K562 (cell line): ENCODE results near the gene ADARB2. TPM values are rescaled to one million over a fixed set of nuclear protein-coding genes. Genes with fewer than 3 reads are reported as not detected.

Experiments used
- ATAC-seq: fragments of 200-7000 bp; cut with Tn5 transposase; 3 replicates; pipeline ENCODE4 v1.9.1; 2020; ENCODE audit warnings: moderate library complexity
- BruUV-seq: library from RNA; stranded (reverse); fragments of 400-500 nt; replicated peaks from 2 replicates; lab custom pipeline; 2021; lab: Mats Ljungman, UMichigan
- CTCF ChIA-PET: fragments of 300-600 bp; formaldehyde crosslinking; extraction: SDS; loops from one replicate; lab custom pipeline; 2021; ENCODE audit warnings: low intra/inter-chr PET ratio; lab: Yijun Ruan, JAX
- POLR2A ChIA-PET: fragments of 300-600, 350-650 bp; sonication (Branson Sonifier 250); formaldehyde crosslinking; extraction: SDS; loops from one replicate; lab custom pipeline; 2021; ENCODE audit warnings: antibody characterized with exemption, inconsistent platforms; lab: Yijun Ruan, JAX
- DNase-seq, 4 experiments: peaks; one replicate each; pipeline versions ENCODE4 v3.0.0 to v3.0.0-alpha.2; 2011 to 2018; ENCODE audit warnings: low spot score in 3 of 4, mixed read lengths in 3 of 4; ENCODE audit errors: extremely low read depth in 1 of 4
- FAIRE-seq: peaks from 2 replicates; lab custom pipeline; 2011; peaks lifted over from hg19 to GRCh38; lab: Jason Lieb, UNC
- H2AFZ ChIP-seq: 2 replicates; pipeline ENCODE4 v1.6.0; 2011; ENCODE audit warnings: low read depth, low read length, control low read depth, inconsistent platforms
- H3K27ac ChIP-seq: fragments of 200-600 bp; 3 replicates; pipeline ENCODE4 v1.8.0; 2011; ENCODE audit warnings: low read depth, mild to moderate bottlenecking, control low read depth, inconsistent platforms, low read length, moderate library complexity, mixed read lengths; ENCODE audit errors: extremely low read depth
- H3K27me3 ChIP-seq, 2 experiments: fragments of 300-600 bp in 1 of 2; 2 replicates in 1 of 2; 3 replicates in 1 of 2; pipeline versions ENCODE4 v1.6.0 to v1.8.0; 2011; ENCODE audit warnings: inconsistent platforms in 2 of 2, low read length in 2 of 2, mild to moderate bottlenecking in 1 of 2, mixed read lengths in 1 of 2, moderate library complexity in 1 of 2; ENCODE audit not compliant: control insufficient read depth in 2 of 2, insufficient read depth in 2 of 2
- H3K36me3 ChIP-seq: fragments of 300-600 bp; 3 replicates; pipeline ENCODE4 v1.8.0; 2011; ENCODE audit warnings: mild to moderate bottlenecking, low read length, inconsistent platforms; ENCODE audit not compliant: control insufficient read depth, insufficient read depth
- H3K4me1 ChIP-seq, 2 experiments: fragments of 200-600 bp in 1 of 2; replicated peaks in 1 of 2; 2 replicates in 1 of 2; 3 replicates in 1 of 2; pipeline versions ENCODE4 v1.5.1 to v1.8.0; 2011; ENCODE audit warnings: inconsistent platforms in 2 of 2, low read length in 2 of 2, mild to moderate bottlenecking in 1 of 2, mixed read lengths in 1 of 2, moderate library complexity in 1 of 2; ENCODE audit not compliant: control insufficient read depth in 2 of 2, insufficient read depth in 2 of 2
- H3K4me2 ChIP-seq: 2 replicates; pipeline ENCODE4 v1.6.1; 2011; ENCODE audit warnings: low read length, control low read depth, inconsistent platforms, mixed read lengths; ENCODE audit not compliant: insufficient read depth
- H3K4me3 ChIP-seq: fragments of 200-600 bp; sonication (generic), shearing (Covaris generic); 2 replicates; pipeline ENCODE4 v1.5.1; 2016; ENCODE audit warnings: control low read depth, inconsistent platforms
- H3K79me2 ChIP-seq: fragments of 200-600 bp; 3 replicates; pipeline ENCODE4 v1.8.0; 2011; ENCODE audit warnings: low read length, inconsistent platforms; ENCODE audit not compliant: control insufficient read depth, insufficient read depth
- H3K9ac ChIP-seq, 2 experiments: 2 replicates each; pipeline versions ENCODE4 v1.6.0 to v1.6.1; 2011; ENCODE audit warnings: low read depth in 2 of 2, low read length in 2 of 2, control low read depth in 1 of 2, inconsistent platforms in 1 of 2, mild to moderate bottlenecking in 1 of 2, mixed read lengths in 1 of 2; ENCODE audit not compliant: insufficient read depth in 1 of 2
- H3K9me1 ChIP-seq: one replicate; pipeline ENCODE4 v1.6.0; 2011; ENCODE audit warnings: inconsistent platforms, mild to moderate bottlenecking, low read length, moderate library complexity; ENCODE audit not compliant: control insufficient read depth, insufficient read depth
- H3K9me3 ChIP-seq: replicated peaks from 2 replicates; pipeline ENCODE4 v1.5.1; 2011; ENCODE audit warnings: low read depth, low read length, inconsistent platforms; ENCODE audit not compliant: control insufficient read depth, insufficient read depth
- H4K20me1 ChIP-seq: replicated peaks from 2 replicates; pipeline ENCODE4 v1.6.1; 2011; ENCODE audit warnings: low read length, inconsistent platforms, mixed read lengths; ENCODE audit not compliant: control insufficient read depth, insufficient read depth
- ELF2 ChIP-seq: fragments of 250-450 bp; sonication (Bioruptor Pico); IDR thresholded peaks from 2 replicates; pipeline ENCODE4 v1.5.0; 2021; ENCODE audit warnings: mild to moderate bottlenecking
- ETV1 ChIP-seq: fragments of 450-650 bp; conservative IDR thresholded peaks from 2 replicates; pipeline ENCODE4 v1.6.1; 2016; ENCODE audit warnings: missing genetic modification characterization, control low read depth, low read depth, missing compliant biosample characterization
- FOXJ3 ChIP-seq: sonication (generic); formaldehyde crosslinking; IDR thresholded peaks from 2 replicates; pipeline ENCODE4 v1.4.0; 2020; ENCODE audit warnings: mild to moderate bottlenecking, missing genetic modification reagents
- KAT8 ChIP-seq: fragments of 450-650 bp; IDR thresholded peaks from 2 replicates; pipeline ENCODE4 v1.6.1; 2016; ENCODE audit warnings: low read depth, mild to moderate bottlenecking
- MAFK ChIP-seq: IDR thresholded peaks from 2 replicates; pipeline ENCODE4 v1.6.1; 2011; ENCODE audit warnings: low read length, improper control_type of control experiment
- NFATC3 ChIP-seq: fragments of 450-650 bp; IDR thresholded peaks from 2 replicates; pipeline ENCODE4 v1.6.1; 2017; ENCODE audit warnings: mild to moderate bottlenecking
- NR3C1 ChIP-seq: sonication (generic); formaldehyde crosslinking; IDR thresholded peaks from 2 replicates; pipeline ENCODE4 v1.8.1; 2022; ENCODE audit warnings: missing genetic modification reagents
- PKNOX1 ChIP-seq: fragments of 450-650 bp; IDR thresholded peaks from 2 replicates; pipeline ENCODE4 v1.6.1; 2016
- PYGO2 ChIP-seq: fragments of 450-650 bp; IDR thresholded peaks from 2 replicates; pipeline ENCODE4 v1.6.1; 2016; ENCODE audit warnings: mild to moderate bottlenecking, missing genetic modification characterization, moderate library complexity, missing compliant biosample characterization
- SP2 ChIP-seq: IDR thresholded peaks from 2 replicates; pipeline ENCODE4 v1.6.1; 2011; ENCODE audit warnings: mild to moderate bottlenecking, low read depth, low read length, moderate library complexity; ENCODE audit not compliant: poor library complexity, severe bottlenecking; ENCODE audit errors: extremely low read depth
- STAT5A ChIP-seq: IDR thresholded peaks from 2 replicates; pipeline ENCODE4 v1.6.1; 2012; ENCODE audit warnings: low read length, inconsistent platforms, borderline replicate concordance
- ZNF274 ChIP-seq: IDR thresholded peaks from 2 replicates; pipeline ENCODE4 v1.6.1; 2011; ENCODE audit warnings: low read depth, mild to moderate bottlenecking, low read length, moderate library complexity, borderline replicate concordance
- ZNF395 ChIP-seq: fragments of 200-800 bp; sonication (Bioruptor generic); IDR thresholded peaks from 2 replicates; pipeline ENCODE4 v1.6.1; 2017; ENCODE audit warnings: missing genetic modification characterization, missing compliant biosample characterization
- ZNF445 ChIP-seq: fragments of 250-450 bp; sonication (Bioruptor Pico); IDR thresholded peaks from 2 replicates; pipeline ENCODE4 v1.4.0; 2020; ENCODE audit warnings: low read depth, mild to moderate bottlenecking, moderate library complexity
- WGBS: fragments of 100-300 bp; shearing (Covaris generic); methylation state at CpG from one replicate; pipeline ENCODE4 v1.1.6; 2016; ENCODE audit warnings: low coverage, mixed read lengths; ENCODE audit not compliant: insufficient coverage; ENCODE audit errors: missing lambda C conversion rate; 5-methylcytosine and 5-hydroxymethylcytosine counted together
- in situ Hi-C: fragments of 300-500 bp; cut with MboI; formaldehyde crosslinking; loops from 4 replicates; pipeline ENCODE4 v1.15.0; 2018; ENCODE audit warnings: inconsistent platforms, mixed read lengths
- intact Hi-C: fragments of 100-400 bp; cut with micrococcal nuclease; formaldehyde crosslinking; loops from 2 replicates; pipeline ENCODE4 v1.14.2; 2022
- polyA plus RNA-seq, 8 experiments: library from polyadenylated mRNA; depleted of rRNA in 4 of 8; stranded (reverse) in 5 of 8; unstranded in 3 of 8; fragments of >200 nt; fragmentation: Nextera tagmentation in 2 of 8; fragmentation: Illumina TruSeq in 1 of 8; extraction: Ambion mirVana in 2 of 8; extraction: Trizol in 1 of 8; gene quantifications; 2 replicates each; pipeline versions ENCODE4 v1.2.1 to v1.2.3, GENCODE V29; 2011 to 2014; ENCODE audit warnings: inconsistent platforms in 1 of 8, missing spikeins in 1 of 8
- total RNA-seq, 7 experiments: library from RNA; depleted of rRNA in 6 of 7; stranded (reverse); fragments of >200 nt in 6 of 7; fragmentation: Illumina TruSeq in 2 of 7; extraction: Trizol in 2 of 7; gene quantifications; 2 replicates each; pipeline versions ENCODE4 v1.2.1 to v1.2.3, GENCODE V29; 2011 to 2021; ENCODE audit warnings: low replicate concordance in 1 of 7
- TF ChIP-seq, protein P1 (sequence below): fragments of 450-650 bp; IDR thresholded peaks from 2 replicates; pipeline ENCODE4 v1.6.1; 2016; ENCODE audit warnings: antibody characterized with exemption
- TF ChIP-seq, protein P2 (sequence below): sonication (generic); formaldehyde crosslinking; IDR thresholded peaks from 2 replicates; pipeline ENCODE4 v1.8.0; 2023; ENCODE audit warnings: mild to moderate bottlenecking, missing genetic modification reagents

The ADARB2 gene
- total and polyA plus RNA-seq, 9 of the 15 experiments (the other 6 are each of a cell fraction or from before 2014, with no cell fraction given), result not detected

DNA sequence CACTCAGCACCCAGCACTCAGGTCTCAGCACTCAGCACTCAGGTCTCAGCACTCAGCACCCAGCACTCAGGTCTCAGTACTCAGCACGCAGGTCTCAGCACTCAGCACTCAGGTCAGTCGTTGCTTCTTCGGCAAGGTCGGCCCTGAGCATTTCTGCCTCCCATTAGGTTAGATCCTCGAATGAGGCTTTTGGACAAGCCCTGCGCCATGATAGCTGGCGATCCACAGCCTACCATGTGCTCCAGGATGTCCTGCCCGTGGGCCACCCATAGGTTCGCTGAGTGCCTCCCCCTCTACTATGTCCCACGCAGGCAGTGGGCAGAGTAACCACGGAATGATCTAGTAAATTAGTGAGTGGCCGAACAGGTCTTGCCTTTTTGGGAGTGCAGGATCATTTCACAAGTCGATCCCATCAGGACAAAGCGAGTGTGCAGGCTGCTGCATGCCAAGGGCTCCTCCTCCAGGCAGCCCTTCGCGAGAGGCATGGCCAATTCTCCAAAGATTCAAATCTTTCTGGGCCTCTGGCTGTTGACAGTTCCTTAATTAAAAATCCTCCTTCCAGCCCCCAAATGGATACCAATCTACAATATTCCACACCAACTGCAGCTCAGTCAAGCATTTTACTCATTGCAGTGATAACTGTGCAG, 206.3 kb downstream of the ADARB2 start:
- H3K9me3 ChIP-seq, result no peaks in the 10 kb centered on the region
- no peak for ATAC-seq
- no peak overlapping the region for H2AFZ ChIP-seq
- peaks cover 5% of the 10 kb centered on the region; the same call in 1 of the 2 replicates for H4K20me1 ChIP-seq
- in situ Hi-C loops, result no loop called here
- intact Hi-C loops, result no loop called here
- no peak for FAIRE-seq
- CTCF ChIA-PET, result no interaction called here
- TF ChIP-seq PYGO2 (tag) (no peak), STAT5A (no peak), MAFK (no peak), ELF2 (CRISPR knock-in tag) (no peak), SP2 (no peak), KAT8 (no peak), NR3C1 (no peak), ZNF395 (CRISPR knock-in tag) (no peak), ZNF445 (CRISPR knock-in tag) (no peak), ZNF274 (no peak), FOXJ3 (CRISPR knock-in tag) (no peak), NFATC3 (no peak), ETV1 (tag) (no peak), PKNOX1 (no peak)
- TF ChIP-seq, protein P1, sequence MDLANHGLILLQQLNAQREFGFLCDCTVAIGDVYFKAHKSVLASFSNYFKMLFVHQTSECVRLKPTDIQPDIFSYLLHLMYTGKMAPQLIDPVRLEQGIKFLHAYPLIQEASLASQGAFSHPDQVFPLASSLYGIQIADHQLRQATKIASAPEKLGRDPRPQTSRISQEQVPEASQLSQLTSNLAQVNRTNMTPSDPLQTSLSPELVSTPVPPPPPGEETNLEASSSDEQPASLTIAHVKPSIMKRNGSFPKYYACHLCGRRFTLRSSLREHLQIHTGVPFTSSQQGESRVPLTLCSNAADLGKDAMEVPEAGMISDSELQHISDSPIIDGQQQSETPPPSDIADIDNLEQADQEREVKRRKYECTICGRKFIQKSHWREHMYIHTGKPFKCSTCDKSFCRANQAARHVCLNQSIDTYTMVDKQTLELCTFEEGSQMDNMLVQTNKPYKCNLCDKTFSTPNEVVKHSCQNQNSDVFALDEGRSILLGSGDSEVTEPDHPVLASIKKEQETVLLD, result no peak
- TF ChIP-seq, protein P2, sequence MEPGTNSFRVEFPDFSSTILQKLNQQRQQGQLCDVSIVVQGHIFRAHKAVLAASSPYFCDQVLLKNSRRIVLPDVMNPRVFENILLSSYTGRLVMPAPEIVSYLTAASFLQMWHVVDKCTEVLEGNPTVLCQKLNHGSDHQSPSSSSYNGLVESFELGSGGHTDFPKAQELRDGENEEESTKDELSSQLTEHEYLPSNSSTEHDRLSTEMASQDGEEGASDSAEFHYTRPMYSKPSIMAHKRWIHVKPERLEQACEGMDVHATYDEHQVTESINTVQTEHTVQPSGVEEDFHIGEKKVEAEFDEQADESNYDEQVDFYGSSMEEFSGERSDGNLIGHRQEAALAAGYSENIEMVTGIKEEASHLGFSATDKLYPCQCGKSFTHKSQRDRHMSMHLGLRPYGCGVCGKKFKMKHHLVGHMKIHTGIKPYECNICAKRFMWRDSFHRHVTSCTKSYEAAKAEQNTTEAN, result no peak
- H3K27ac ChIP-seq, result no peak overlapping the region
- no peaks in the 10 kb centered on the region for H3K79me2 ChIP-seq
- BruUV-seq, result no TSS peak
- no peaks in the 10 kb centered on the region for H3K9me1 ChIP-seq
- H3K9ac ChIP-seq, result no peak overlapping the region
- H3K4me2 ChIP-seq, result no peak overlapping the region
- peaks cover 18 to 67% of the 10 kb centered on the region in 2 experiments; a peak in 4 of 5 replicates for H3K27me3 ChIP-seq
- H3K36me3 ChIP-seq, result no peaks in the 10 kb centered on the region
- 3% methylated on average over 16 of the region's 16 CpGs for WGBS
- H3K4me1 ChIP-seq, result peaks cover 0 to 4% of the 10 kb centered on the region in 2 experiments; a peak in 2 of 5 replicates
- H3K4me3 ChIP-seq, result no peak overlapping the region
- POLR2A ChIA-PET, result no interaction called here
- DNase-seq, result no peak
